Measurements from ENCODE around the gene NUP93. TPM values are rescaled to one million over a fixed set of nuclear protein-coding genes. Genes with fewer than 3 reads are reported as not detected.

The NUP93 gene
- total RNA-seq, 1 experiment from 2014 or later, result 144 TPM

DNA sequence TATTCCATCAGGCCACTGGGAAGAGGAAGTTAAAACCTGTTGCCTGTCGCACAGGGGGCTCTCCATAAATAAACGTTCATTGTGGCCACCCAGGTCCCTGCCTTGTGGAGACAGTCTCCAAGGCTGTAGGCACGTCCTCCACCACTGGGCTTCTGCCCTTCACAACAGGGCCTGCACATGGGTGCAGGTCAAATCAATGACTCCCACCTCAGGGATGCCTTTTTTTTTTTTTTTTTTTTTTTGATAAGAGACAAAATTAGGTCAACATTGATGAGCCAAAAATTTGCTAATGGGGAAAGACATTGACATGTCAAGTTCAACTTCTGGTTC lies 122.4 kb downstream of the NUP93 start:
- no peak overlapping the region for H2AFZ ChIP-seq (ENCODE audit: low read depth, low read length, poor library complexity, severe bottlenecking)
- POLR2A ChIA-PET, result no interaction called here
- BruUV-seq (replicated peaks), result no TSS peak
- DNase-seq (ENCODE audit: low read depth, low spot score) (no peak), ATAC-seq (no peak)
- H3K9me2 ChIP-seq (ENCODE audit: insufficient read depth), result no peaks in the 10 kb centered on the region
- H3K4me3 ChIP-seq (replicated peaks in 1 of 2; ENCODE audit: low read depth in 1 of 2, low read length in 2 of 2), result no peak overlapping the region
- RAD21 ChIA-PET (ENCODE audit: low non-redundant PET in 1 of 2, low total read pairs in 2 of 2, uncharacterized antibody in 2 of 2, unreplicated experiment in 2 of 2), result no interaction called here
- no peaks in the 10 kb centered on the region for H3K9me3 ChIP-seq (ENCODE audit: control insufficient read depth in 1 of 2, insufficient read depth in 1 of 2, low read depth in 1 of 2, low read length in 2 of 2)
- H3K4me2 ChIP-seq (ENCODE audit: low read length), result no peak overlapping the region
- H3K27me3 ChIP-seq (ENCODE audit: insufficient read depth, low read length), result no peaks in the 10 kb centered on the region
- intact Hi-C loops (cut with micrococcal nuclease), result loop anchor here (2.0 kb wide), 1 partner anchor 276 kb away; no protein-coding TSS in a partner anchor
- H3K9ac ChIP-seq (ENCODE audit: low read length), result no peak overlapping the region
- H3K27ac ChIP-seq (ENCODE audit: low read depth, low read length), result no peak overlapping the region
- no peaks in the 10 kb centered on the region for H3K79me2 ChIP-seq (ENCODE audit: insufficient read depth, low read length)
- CTCF ChIA-PET, result interaction anchor here (1.2 to 2.5 kb wide), 3 partner anchors 11 to 59 kb away, joined by 5 to 15 read pairs (median 6); no protein-coding TSS in a partner anchor
- no peaks in the 10 kb centered on the region for H3K36me3 ChIP-seq (ENCODE audit: control insufficient read depth in 1 of 2, insufficient read depth in 2 of 2, low read length in 2 of 2)
- peaks cover 22 to 40% of the 10 kb centered on the region in 2 experiments for H3K4me1 ChIP-seq (ENCODE audit: control insufficient read depth in 1 of 2, insufficient read depth in 2 of 2, low read length in 2 of 2)
- no peak for TF ChIP-seq CBX3 (IDR thresholded peaks at IDR 0.05; ENCODE audit: low read depth)
- no peak for TF ChIP-seq SRF (IDR thresholded peaks at IDR 0.05; ENCODE audit: low read depth)
- TF ChIP-seq EZH2 (IDR thresholded peaks at IDR 0.05), result no peak
- TF ChIP-seq ZFX (IDR thresholded peaks at IDR 0.05), result no peak
- TF ChIP-seq, protein P1, sequence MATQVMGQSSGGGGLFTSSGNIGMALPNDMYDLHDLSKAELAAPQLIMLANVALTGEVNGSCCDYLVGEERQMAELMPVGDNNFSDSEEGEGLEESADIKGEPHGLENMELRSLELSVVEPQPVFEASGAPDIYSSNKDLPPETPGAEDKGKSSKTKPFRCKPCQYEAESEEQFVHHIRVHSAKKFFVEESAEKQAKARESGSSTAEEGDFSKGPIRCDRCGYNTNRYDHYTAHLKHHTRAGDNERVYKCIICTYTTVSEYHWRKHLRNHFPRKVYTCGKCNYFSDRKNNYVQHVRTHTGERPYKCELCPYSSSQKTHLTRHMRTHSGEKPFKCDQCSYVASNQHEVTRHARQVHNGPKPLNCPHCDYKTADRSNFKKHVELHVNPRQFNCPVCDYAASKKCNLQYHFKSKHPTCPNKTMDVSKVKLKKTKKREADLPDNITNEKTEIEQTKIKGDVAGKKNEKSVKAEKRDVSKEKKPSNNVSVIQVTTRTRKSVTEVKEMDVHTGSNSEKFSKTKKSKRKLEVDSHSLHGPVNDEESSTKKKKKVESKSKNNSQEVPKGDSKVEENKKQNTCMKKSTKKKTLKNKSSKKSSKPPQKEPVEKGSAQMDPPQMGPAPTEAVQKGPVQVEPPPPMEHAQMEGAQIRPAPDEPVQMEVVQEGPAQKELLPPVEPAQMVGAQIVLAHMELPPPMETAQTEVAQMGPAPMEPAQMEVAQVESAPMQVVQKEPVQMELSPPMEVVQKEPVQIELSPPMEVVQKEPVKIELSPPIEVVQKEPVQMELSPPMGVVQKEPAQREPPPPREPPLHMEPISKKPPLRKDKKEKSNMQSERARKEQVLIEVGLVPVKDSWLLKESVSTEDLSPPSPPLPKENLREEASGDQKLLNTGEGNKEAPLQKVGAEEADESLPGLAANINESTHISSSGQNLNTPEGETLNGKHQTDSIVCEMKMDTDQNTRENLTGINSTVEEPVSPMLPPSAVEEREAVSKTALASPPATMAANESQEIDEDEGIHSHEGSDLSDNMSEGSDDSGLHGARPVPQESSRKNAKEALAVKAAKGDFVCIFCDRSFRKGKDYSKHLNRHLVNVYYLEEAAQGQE (IDR thresholded peaks at IDR 0.05; ENCODE audit: low read depth), result no peak
- no peak for TF ChIP-seq SIN3A (IDR thresholded peaks at IDR 0.05; ENCODE audit: low read depth)
- TF ChIP-seq JUND (IDR thresholded peaks at IDR 0.05), result no peak
- TF ChIP-seq ZBTB33 (IDR thresholded peaks at IDR 0.05; ENCODE audit: extremely low read depth, insufficient replicate concordance, low read length), result no peak
- no peak for TF ChIP-seq YY1 (IDR thresholded peaks at IDR 0.05; ENCODE audit: extremely low read depth, insufficient replicate concordance, low read depth, low read length)
- TF ChIP-seq CEBPB (IDR thresholded peaks at IDR 0.05; ENCODE audit: low read depth), result no peak
- TF ChIP-seq RAD21 (IDR thresholded peaks at IDR 0.05; ENCODE audit: low read depth), result no peak
- H4K20me1 ChIP-seq (ENCODE audit: insufficient read depth), result no peaks in the 10 kb centered on the region

Measured in HCT116 (cell line).